Right hindlimb (tissue), 1 donor: ENCODE measurements around the gene FOXN3.
"Not testable (repeated sequence)": the region's sequence is repeated elsewhere in the genome, so short reads cannot be mapped to it uniquely, and the experiment has no call there.

Experiments
- DNase-seq: peaks from one replicate; pipeline ENCODE4 v3.0.0-alpha.2; 2018

Gene FOXN3

GRCh38 chr14:89121968-89122620 is 294.9 kb downstream of the FOXN3 start:
- DNase-seq: no peak

GRCh38 chr14:89117012-89117411 is 300.0 kb downstream of the FOXN3 start:
- no peak for DNase-seq

- DNase-seq: no peak
These were observed 302.9 kb downstream of the FOXN3 start for GRCh38 chr14:89114109-89114508.

GRCh38 chr14:89112720-89113119 is 304.3 kb downstream of the FOXN3 start:
- no peak for DNase-seq

- DNase-seq: not testable (repeated sequence)
These were observed 305.1 kb downstream of the FOXN3 start for GRCh38 chr14:89111766-89112543.

GRCh38 chr14:89111232-89111631 is 305.8 kb downstream of the FOXN3 start:
- not testable (repeated sequence) for DNase-seq

- no peak for DNase-seq
These were observed 306.9 kb downstream of the FOXN3 start for GRCh38 chr14:89110110-89110509.

- DNase-seq: no peak
These were observed 308.4 kb downstream of the FOXN3 start for GRCh38 chr14:89108608-89109007.

- no peak for DNase-seq
These were observed 309.4 kb downstream of the FOXN3 start for GRCh38 chr14:89107626-89108025.
